Mesenchymal stem cell (in vitro differentiated cells and primary cell): Measurements from ENCODE around the gene ASIC4.
A peak's percentile ranks its signal among the peaks of the same experiment; 100 is the strongest.

ENCODE experiments used
- DNase-seq: peaks from one replicate; pipeline ENCODE4 v3.0.0-alpha.2; 2013
- H2AFZ ChIP-seq: one replicate; pipeline ENCODE4 v1.6.1; 2013; ENCODE audit warnings: low read depth, mild to moderate bottlenecking, control low read depth, inconsistent platforms, low read length, moderate library complexity
- H2AK5ac ChIP-seq: 2 replicates; pipeline ENCODE4 v1.6.1; 2013; ENCODE audit warnings: low read length, moderate library complexity, mild to moderate bottlenecking, inconsistent platforms; ENCODE audit not compliant: severe bottlenecking
- H2BK120ac ChIP-seq: one replicate; pipeline ENCODE4 v1.6.1; 2013; ENCODE audit warnings: low read depth, mild to moderate bottlenecking, inconsistent platforms, low read length, moderate library complexity
- H2BK12ac ChIP-seq, 2 experiments: one replicate each; pipeline ENCODE4 v1.6.1; 2013; ENCODE audit warnings: inconsistent platforms in 2 of 2, low read length in 2 of 2, mild to moderate bottlenecking in 2 of 2, moderate library complexity in 2 of 2, control low read depth in 1 of 2
- H2BK15ac ChIP-seq: one replicate; pipeline ENCODE4 v1.6.1; 2013; ENCODE audit warnings: mild to moderate bottlenecking, low read depth, inconsistent platforms; ENCODE audit not compliant: poor library complexity, severe bottlenecking
- H2BK5ac ChIP-seq: 2 replicates; pipeline ENCODE4 v1.6.1; 2013; ENCODE audit warnings: low read depth, mild to moderate bottlenecking, low read length, control low read depth, inconsistent platforms; ENCODE audit not compliant: poor library complexity, severe bottlenecking
- H3K14ac ChIP-seq, 2 experiments: one replicate each; pipeline ENCODE4 v1.6.1; 2013; ENCODE audit warnings: inconsistent platforms in 2 of 2, low read length in 2 of 2, control low read depth in 1 of 2, mild to moderate bottlenecking in 1 of 2, moderate library complexity in 1 of 2
- H3K18ac ChIP-seq, 2 experiments: one replicate each; pipeline ENCODE4 v1.6.1; 2013; ENCODE audit warnings: inconsistent platforms in 2 of 2, low read length in 2 of 2, control low read depth in 1 of 2, low read depth in 1 of 2, mild to moderate bottlenecking in 1 of 2
- H3K23ac ChIP-seq, 2 experiments: one replicate each; pipeline ENCODE4 v1.6.1; 2013; ENCODE audit warnings: inconsistent platforms in 2 of 2, low read length in 2 of 2, mild to moderate bottlenecking in 2 of 2, moderate library complexity in 2 of 2, control low read depth in 1 of 2
- H3K27ac ChIP-seq: 2 replicates; pipeline ENCODE4 v1.5.1; 2013; ENCODE audit warnings: mild to moderate bottlenecking, moderate library complexity, low read length, control low read depth, inconsistent platforms; ENCODE audit not compliant: poor library complexity, severe bottlenecking
- H3K27me3 ChIP-seq, 2 experiments: 2 replicates each; pipeline versions ENCODE4 v1.6.1 to v1.7.0; 2013; ENCODE audit warnings: low read length in 2 of 2, mild to moderate bottlenecking in 2 of 2, moderate library complexity in 2 of 2, control low read depth in 1 of 2, inconsistent platforms in 1 of 2; ENCODE audit not compliant: control insufficient read depth in 1 of 2, insufficient read depth in 1 of 2
- H3K36me3 ChIP-seq, 2 experiments: 2 replicates each; pipeline versions ENCODE4 v1.6.1 to v1.7.0; 2013; ENCODE audit warnings: low read length in 2 of 2, control low read depth in 1 of 2, inconsistent platforms in 1 of 2, low read depth in 1 of 2, mild to moderate bottlenecking in 1 of 2; ENCODE audit not compliant: insufficient read depth in 2 of 2, control insufficient read depth in 1 of 2
- H3K4ac ChIP-seq, 2 experiments: one replicate each; pipeline ENCODE4 v1.6.1; 2013; ENCODE audit warnings: inconsistent platforms in 2 of 2, low read length in 2 of 2, mild to moderate bottlenecking in 2 of 2, moderate library complexity in 2 of 2, control low read depth in 1 of 2, low read depth in 1 of 2
- H3K4me1 ChIP-seq: 2 replicates; pipeline ENCODE4 v1.6.1; 2013; ENCODE audit warnings: low read depth, low read length, control low read depth; ENCODE audit not compliant: control insufficient read depth, insufficient read depth
- H3K4me2 ChIP-seq: 2 replicates; pipeline ENCODE4 v1.6.1; 2013; ENCODE audit warnings: low read length, mild to moderate bottlenecking, inconsistent platforms; ENCODE audit not compliant: poor library complexity, severe bottlenecking
- H3K4me3 ChIP-seq, 2 experiments: 2 replicates each; pipeline versions ENCODE4 v1.5.1 to v1.7.0; 2013; ENCODE audit warnings: low read length in 2 of 2, mild to moderate bottlenecking in 2 of 2, control low read depth in 1 of 2, low read depth in 1 of 2; ENCODE audit not compliant: insufficient read depth in 1 of 2
- H3K79me1 ChIP-seq: replicated peaks from 2 replicates; pipeline ENCODE4 v1.6.1; 2013; ENCODE audit warnings: mild to moderate bottlenecking, control low read depth, low read length, inconsistent platforms; ENCODE audit not compliant: poor library complexity, severe bottlenecking
- H3K9ac ChIP-seq: 2 replicates; pipeline ENCODE4 v1.7.0; 2013; ENCODE audit warnings: mild to moderate bottlenecking, low read length, moderate library complexity
- H3K9me3 ChIP-seq: 2 replicates; pipeline ENCODE4 v1.7.0; 2013; ENCODE audit warnings: mild to moderate bottlenecking, low read length; ENCODE audit not compliant: control insufficient read depth
- H4K8ac ChIP-seq: one replicate; pipeline ENCODE4 v1.6.1; 2013; ENCODE audit warnings: inconsistent platforms, mild to moderate bottlenecking, low read length, moderate library complexity
- H4K91ac ChIP-seq: one replicate; pipeline ENCODE4 v1.6.1; 2013; ENCODE audit warnings: mild to moderate bottlenecking, low read length, inconsistent platforms
- WGBS: methylation state at CpG from one replicate; pipeline ENCODE4 v1.1.7; 2013; ENCODE audit warnings: mixed read lengths; 5-methylcytosine and 5-hydroxymethylcytosine counted together

Gene ASIC4

DNA sequence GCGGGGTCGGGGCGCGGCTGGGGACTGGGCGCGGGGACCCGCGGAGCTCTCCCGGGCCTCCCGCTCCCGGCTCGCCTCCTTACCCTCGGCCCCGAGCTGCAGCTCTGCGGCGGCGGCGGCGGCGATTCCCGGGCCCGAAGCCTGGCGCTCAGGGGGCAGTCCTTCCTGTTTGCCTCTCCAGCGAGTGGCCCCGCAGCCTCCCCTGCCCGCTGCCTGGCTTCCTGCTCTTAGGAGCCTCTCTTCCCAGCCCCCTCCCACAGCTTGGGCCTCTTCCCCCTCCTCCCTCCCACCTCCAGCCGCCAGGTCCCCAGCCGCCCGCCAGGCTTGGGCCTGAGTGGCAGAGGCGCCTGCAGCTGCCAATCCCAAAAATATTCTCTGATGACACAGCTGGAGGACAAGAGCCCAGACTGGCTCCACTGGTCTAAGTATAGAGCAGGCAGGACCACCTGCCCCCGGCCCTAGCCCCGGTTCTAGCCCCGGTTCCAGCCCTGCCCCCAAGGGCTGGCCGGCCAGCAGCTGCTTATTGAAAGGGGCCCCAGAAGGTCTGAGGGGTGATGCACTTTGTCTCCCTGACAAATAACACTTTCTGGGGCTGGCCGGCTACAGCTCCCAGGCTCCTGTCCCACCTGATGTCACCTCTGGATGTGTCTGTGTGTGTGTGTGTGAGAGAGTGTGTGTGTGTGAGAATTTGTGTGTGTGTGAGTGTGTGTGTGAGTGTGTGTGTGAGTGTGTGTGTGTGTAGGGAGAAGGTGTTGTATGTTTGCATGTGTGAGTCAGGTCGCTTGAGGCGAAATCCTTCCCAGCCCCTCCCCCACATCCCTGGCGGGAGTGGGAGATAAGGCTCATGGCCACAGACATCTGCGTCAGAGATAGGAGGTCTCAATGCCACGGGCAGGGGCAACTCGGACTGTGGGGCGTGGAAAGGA is 57.3 kb downstream of the ASIC4 start, which contains the start of gene OBSL1:
TSS of gene OBSL1 (minus strand) at position 229 of the 926 bp plus-strand sequence. CDS start 307 bp downstream, outside the sequence.
- H4K91ac ChIP-seq, result peak within 1 kb of the TSS; percentile 93

DNA sequence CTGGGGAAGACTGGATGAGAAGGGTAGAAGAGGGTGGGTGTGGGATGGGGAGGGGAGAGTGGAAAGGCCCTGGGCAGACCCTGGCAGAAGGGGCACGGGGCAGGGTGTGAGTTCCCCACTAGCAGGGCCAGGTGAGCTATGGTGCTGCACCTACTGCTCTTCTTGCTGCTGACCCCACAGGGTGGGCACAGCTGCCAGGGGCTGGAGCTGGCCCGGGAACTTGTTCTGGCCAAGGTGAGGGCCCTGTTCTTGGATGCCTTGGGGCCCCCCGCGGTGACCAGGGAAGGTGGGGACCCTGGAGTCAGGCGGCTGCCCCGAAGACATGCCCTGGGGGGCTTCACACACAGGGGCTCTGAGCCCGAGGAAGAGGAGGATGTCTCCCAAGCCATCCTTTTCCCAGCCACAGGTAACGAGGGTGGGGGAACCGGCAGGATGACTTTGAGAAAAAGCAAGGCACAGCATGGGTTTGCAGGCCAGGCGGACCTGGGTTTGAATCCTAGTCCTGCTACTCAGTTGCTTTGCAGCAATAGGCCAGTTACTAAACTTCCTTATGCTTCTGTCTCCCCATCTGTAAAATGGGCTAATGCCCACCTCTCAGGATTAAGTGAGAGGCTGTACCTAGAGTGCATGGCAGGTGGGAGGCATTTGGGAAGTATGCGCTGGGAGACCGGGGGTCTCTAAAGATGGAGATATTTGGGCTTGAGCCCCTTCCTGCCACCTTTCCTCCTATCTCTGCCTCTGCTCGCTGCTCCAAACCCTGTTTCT is 58.1 kb downstream of the ASIC4 start, which contains the start of gene INHA:
TSS of gene INHA (plus strand) at position 74 of the 765 bp plus-strand sequence. CDS start at position 139, 65 bp downstream.
- Histone ChIP-seq H2BK5ac (peak within 1 kb of the TSS; percentile 12), H3K4me3 (peak within 1 kb of the TSS; percentile 71 to 88), H3K36me3 (peaks cover 12% of the 10 kb centered on the region in 2 experiments), H3K23ac (no peak within 1 kb of the TSS), H4K8ac (peak within 1 kb of the TSS; percentile 88), H3K4me1 (peaks cover 25% of the 10 kb centered on the region), H4K91ac (peak within 1 kb of the TSS; percentile 70), H2AFZ (peak within 1 kb of the TSS; percentile 36), H2BK120ac (peak within 1 kb of the TSS; percentile 96), H3K18ac (peak within 1 kb of the TSS; percentile 51 to 89), H2BK12ac (peak within 1 kb of the TSS; percentile 59 to 69), H2AK5ac (peak within 1 kb of the TSS; percentile 39), H3K4me2 (peak within 1 kb of the TSS; percentile 71), H3K9ac (peak within 1 kb of the TSS; percentile 80), H3K27ac (peak within 1 kb of the TSS; percentile 39), H3K4ac (peak within 1 kb of the TSS; percentile 74 to 77), H3K14ac (no peak within 1 kb of the TSS), H3K27me3 (peaks cover 28 to 29% of the 10 kb centered on the region in 2 experiments), H3K9me3 (no peaks in the 10 kb centered on the region), H3K79me1 (peaks cover 13% of the 10 kb centered on the region), H2BK15ac (peak within 1 kb of the TSS; percentile 55)
- no peak for DNase-seq
- 87% methylated on average over 11 of the region's 13 CpGs for WGBS

More for the DNA sequence above, 57.3 kb downstream of the ASIC4 start, which contains the start of gene OBSL1:
- Histone ChIP-seq H3K4me1 (peaks cover 20% of the 10 kb centered on the region), H3K36me3 (peaks cover 20% of the 10 kb centered on the region in 2 experiments), H3K9ac (peak within 1 kb of the TSS; percentile 80), H3K4ac (peak within 1 kb of the TSS; percentile 89 to 92), H2AFZ (peak within 1 kb of the TSS; percentile 83), H3K18ac (peak within 1 kb of the TSS; percentile 90 to 96), H3K23ac (peak within 1 kb of the TSS; percentile 39 to 84), H2BK120ac (peak within 1 kb of the TSS; percentile 96), H3K27ac (peak within 1 kb of the TSS; percentile 39), H4K8ac (peak within 1 kb of the TSS; percentile 95), H2BK15ac (peak within 1 kb of the TSS; percentile 89), H3K27me3 (peaks cover 20 to 22% of the 10 kb centered on the region in 2 experiments), H3K14ac (peak within 1 kb of the TSS; percentile 17 to 96), H3K4me3 (peak within 1 kb of the TSS; percentile 77 to 88), H3K9me3 (no peaks in the 10 kb centered on the region), H3K4me2 (peak within 1 kb of the TSS; percentile 83), H2BK5ac (peak within 1 kb of the TSS; percentile 12), H3K79me1 (peaks cover 15% of the 10 kb centered on the region), H2AK5ac (peak within 1 kb of the TSS; percentile 39), H2BK12ac (peak within 1 kb of the TSS; percentile 59 to 69)
- WGBS, result 3% methylated on average over 26 of the region's 42 CpGs
- DNase-seq, result peak; percentile 73

DNA sequence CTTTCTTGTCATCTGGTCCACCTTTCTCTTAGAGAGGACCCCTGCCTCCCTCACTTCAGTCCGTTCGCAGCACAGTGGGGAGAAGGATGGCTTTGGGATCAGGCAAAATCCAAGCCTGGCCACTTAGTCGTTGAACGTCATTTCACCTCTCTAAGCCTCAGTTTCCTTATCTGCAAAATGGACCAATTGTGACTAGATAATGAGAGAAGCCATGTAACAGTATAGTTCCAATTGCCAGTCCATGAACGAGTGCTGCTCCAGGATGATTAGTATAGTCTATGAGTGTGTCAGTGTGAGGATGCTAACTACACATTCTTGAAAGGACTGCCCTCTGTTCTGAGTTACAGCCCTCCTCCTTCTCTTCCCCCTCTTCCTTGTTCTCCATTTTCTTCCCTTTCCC is 58.9 kb downstream of the ASIC4 start:
- Histone ChIP-seq H3K36me3 (peaks cover 4 to 8% of the 10 kb centered on the region in 2 experiments), H3K9ac (no peak overlapping the region), H2BK5ac (no peak overlapping the region), H3K4ac (no peak overlapping the region), H3K18ac (no peak overlapping the region), H3K79me1 (peaks cover 7% of the 10 kb centered on the region), H3K4me2 (no peak overlapping the region), H3K4me3 (no peak overlapping the region), H4K91ac (no peak overlapping the region), H2BK120ac (no peak overlapping the region), H2AK5ac (no peak overlapping the region), H3K27ac (no peak overlapping the region), H3K14ac (no peak overlapping the region), H2BK15ac (no peak overlapping the region), H4K8ac (no peak overlapping the region), H3K9me3 (no peaks in the 10 kb centered on the region), H2BK12ac (no peak overlapping the region), H3K23ac (no peak overlapping the region), H2AFZ (no peak overlapping the region), H3K27me3 (peaks cover 35 to 36% of the 10 kb centered on the region in 2 experiments), H3K4me1 (peaks cover 25% of the 10 kb centered on the region)
- DNase-seq, result no peak
- 95% methylated on average over 2 of the region's 5 CpGs for WGBS
